ENCODE results near the gene S100A2.
"Not testable (repeated sequence)": the region's sequence is repeated elsewhere in the genome, so short reads cannot be mapped to it uniquely, and the experiment has no call there.

S100A2 gene

GRCh38 chr1:153563991-153564390 lies 1.7 kb downstream of the S100A2 start:
- DNase-seq (ENCODE audit: low read depth in 2 of 2), result no peak

GRCh38 chr1:153563483-153563901 lies 2.2 kb downstream of the S100A2 start:
- DNase-seq (ENCODE audit: low read depth in 2 of 2), result no peak

GRCh38 chr1:153562021-153562420 lies 3.6 kb downstream of the S100A2 start:
- DNase-seq (ENCODE audit: low read depth in 2 of 2), result not testable (repeated sequence)

- no peak for DNase-seq (ENCODE audit: low read depth in 2 of 2)
Measured at GRCh38 chr1:153561466-153561985, 4.1 kb downstream of the S100A2 start.

GRCh38 chr1:153560771-153561465 lies 4.7 kb downstream of the S100A2 start:
- no peak for DNase-seq (ENCODE audit: low read depth in 2 of 2)

GRCh38 chr1:153560241-153560640 lies 5.4 kb downstream of the S100A2 start:
- no peak for DNase-seq (ENCODE audit: low read depth in 2 of 2)

- no peak for DNase-seq (ENCODE audit: low read depth in 2 of 2)
Measured at GRCh38 chr1:153557877-153558276, 7.8 kb downstream of the S100A2 start.

- DNase-seq (ENCODE audit: low read depth in 2 of 2), result no peak
Measured at GRCh38 chr1:153556348-153556747, 9.3 kb downstream of the S100A2 start.

- no peak for DNase-seq (ENCODE audit: low read depth in 2 of 2)
Measured at GRCh38 chr1:153553830-153554541, 11.7 kb downstream of the S100A2 start.

- DNase-seq (ENCODE audit: low read depth in 2 of 2), result no peak
Measured at GRCh38 chr1:153553096-153553495, 12.5 kb downstream of the S100A2 start.

- DNase-seq (ENCODE audit: low read depth in 2 of 2), result no peak
Measured at GRCh38 chr1:153552335-153552734, 13.3 kb downstream of the S100A2 start.

GRCh38 chr1:153550827-153551500 lies 14.7 kb downstream of the S100A2 start:
- DNase-seq (ENCODE audit: low read depth in 2 of 2), result no peak

GRCh38 chr1:153550398-153550758 lies 15.3 kb downstream of the S100A2 start:
- DNase-seq (ENCODE audit: low read depth in 2 of 2), result no peak

GRCh38 chr1:153549741-153550397 lies 15.8 kb downstream of the S100A2 start:
- DNase-seq (ENCODE audit: low read depth in 2 of 2), result no peak

- no peak for DNase-seq (ENCODE audit: low read depth in 2 of 2)
Measured at GRCh38 chr1:153548722-153549688, 16.6 kb downstream of the S100A2 start, which contains the start of gene S100A3. Gene S100A3, minus strand, starts transcription at chr1:153549258. Its CDS starts 773 bp downstream, at chr1:153548485.

GRCh38 chr1:153547560-153548551 lies 17.8 kb downstream of the S100A2 start:
- DNase-seq (ENCODE audit: low read depth in 2 of 2), result no peak

- no peak for DNase-seq (ENCODE audit: low read depth in 2 of 2)
Measured at GRCh38 chr1:153546796-153547559, 18.7 kb downstream of the S100A2 start.

GRCh38 chr1:153546371-153546770 lies 19.3 kb downstream of the S100A2 start:
- no peak for DNase-seq (ENCODE audit: low read depth in 2 of 2)
